Endothelial cell of umbilical vein (primary cell): ENCODE results near the gene CCL27. TPM values are rescaled to one million over a fixed set of nuclear protein-coding genes. Genes with fewer than 3 reads are reported as not detected.

ENCODE experiments used
- BruUV-seq: library from RNA; stranded (reverse); fragments of 400-500 nt; replicated peaks from 2 replicates; lab custom pipeline; 2021; lab: Mats Ljungman, UMichigan
- CTCF ChIA-PET: fragments of 300-600, 350-600 bp; sonication (Branson Sonifier 250); formaldehyde crosslinking; loops from one replicate; lab custom pipeline; 2021; ENCODE audit warnings: antibody characterized with exemption, inconsistent platforms; lab: Charles Lee
- POLR2A ChIA-PET: fragments of 300-600, 350-600 bp; sonication (Branson Sonifier 250); formaldehyde crosslinking; loops from one replicate; lab custom pipeline; 2021; ENCODE audit warnings: antibody characterized with exemption, inconsistent platforms; lab: Charles Lee
- DNase-seq: peaks from one replicate; pipeline ENCODE4 v3.0.0-alpha.2; 2011; ENCODE audit warnings: low read depth, low spot score
- FAIRE-seq: peaks from 2 replicates; lab custom pipeline; 2011; peaks lifted over from hg19 to GRCh38; lab: Jason Lieb, UNC
- H2AFZ ChIP-seq: 2 replicates; pipeline ENCODE4 v1.6.0; 2012; ENCODE audit warnings: low read depth, low read length, control low read depth, inconsistent platforms
- H3K27ac ChIP-seq: 2 replicates; pipeline ENCODE4 v1.5.1; 2011; ENCODE audit warnings: low read depth, mild to moderate bottlenecking, control low read depth, low read length, moderate library complexity; ENCODE audit not compliant: insufficient read depth
- H3K27me3 ChIP-seq, 2 experiments: 2 replicates each; pipeline versions ENCODE4 v1.6.0 to v1.6.1; 2011; ENCODE audit warnings: low read length in 2 of 2, mixed read lengths in 1 of 2; ENCODE audit not compliant: control insufficient read depth in 2 of 2, insufficient read depth in 2 of 2
- H3K36me3 ChIP-seq, 2 experiments: 2 replicates in 1 of 2; 3 replicates in 1 of 2; pipeline ENCODE4 v1.5.1; 2011; ENCODE audit warnings: low read length in 2 of 2, mild to moderate bottlenecking in 1 of 2, moderate library complexity in 1 of 2; ENCODE audit not compliant: control insufficient read depth in 2 of 2, insufficient read depth in 2 of 2; ENCODE audit errors: extremely low read depth in 1 of 2
- H3K4me1 ChIP-seq: 3 replicates; pipeline ENCODE4 v1.5.1; 2011; ENCODE audit warnings: mild to moderate bottlenecking, low read length; ENCODE audit not compliant: control insufficient read depth, insufficient read depth; ENCODE audit errors: extremely low read depth
- H3K4me2 ChIP-seq: 2 replicates; pipeline ENCODE4 v1.6.1; 2011; ENCODE audit warnings: low read length, control low read depth, mixed read lengths; ENCODE audit not compliant: insufficient read depth
- H3K4me3 ChIP-seq, 3 experiments: fragments of 200-600 bp in 1 of 3; sonication (generic), shearing (Covaris generic) in 1 of 3; replicated peaks in 1 of 3; 2 replicates each; pipeline ENCODE4 v1.5.1; 2011 to 2016; ENCODE audit warnings: control low read depth in 3 of 3, low read length in 3 of 3, mild to moderate bottlenecking in 2 of 3, inconsistent platforms in 1 of 3, low read depth in 1 of 3, moderate library complexity in 1 of 3; ENCODE audit not compliant: insufficient read depth in 1 of 3
- H3K79me2 ChIP-seq: 2 replicates; pipeline ENCODE4 v1.6.0; 2012; ENCODE audit warnings: low read length, inconsistent platforms; ENCODE audit not compliant: control insufficient read depth, insufficient read depth
- H3K9ac ChIP-seq: replicated peaks from 2 replicates; pipeline ENCODE3; 2011; ENCODE audit warnings: low read length, control low read depth; ENCODE audit not compliant: insufficient read depth; ENCODE audit errors: extremely low read depth
- H3K9me1 ChIP-seq: replicated peaks from 3 replicates; pipeline ENCODE4 v1.6.0; 2011; ENCODE audit warnings: mild to moderate bottlenecking, low read length; ENCODE audit not compliant: control insufficient read depth, insufficient read depth; ENCODE audit errors: extremely low read depth
- H3K9me3 ChIP-seq: replicated peaks from 2 replicates; pipeline ENCODE4 v1.5.1; 2012; ENCODE audit warnings: low read length, inconsistent platforms; ENCODE audit not compliant: control insufficient read depth, insufficient read depth
- H4K20me1 ChIP-seq: replicated peaks from 2 replicates; pipeline ENCODE3; 2011; ENCODE audit warnings: mild to moderate bottlenecking, low read length; ENCODE audit not compliant: control insufficient read depth, insufficient read depth; ENCODE audit errors: extremely low read depth
- EZH2 ChIP-seq: IDR thresholded peaks from 2 replicates; pipeline ENCODE4 v1.6.1; 2012; ENCODE audit warnings: borderline replicate concordance, low read depth, mild to moderate bottlenecking, moderate library complexity, low read length, inconsistent platforms; ENCODE audit not compliant: severe bottlenecking
- FOS ChIP-seq: IDR thresholded peaks from 2 replicates; pipeline ENCODE4 v1.6.1; 2011; ENCODE audit warnings: mild to moderate bottlenecking, low read length, moderate library complexity, borderline replicate concordance; ENCODE audit not compliant: insufficient read depth
- GATA2 ChIP-seq: IDR thresholded peaks from 2 replicates; pipeline ENCODE4 v1.7.0; 2011; ENCODE audit warnings: low read depth, mild to moderate bottlenecking, moderate library complexity, mixed read lengths, low read length; ENCODE audit not compliant: insufficient read length, insufficient read depth
- JUN ChIP-seq: IDR thresholded peaks from 2 replicates; pipeline ENCODE4 v1.6.1; 2011; ENCODE audit warnings: borderline replicate concordance, low read depth; ENCODE audit not compliant: insufficient read length, insufficient read depth
- MYC ChIP-seq: IDR thresholded peaks from one replicate; pipeline ENCODE4 v1.6.1; 2011; ENCODE audit warnings: mild to moderate bottlenecking, low read depth, low read length
- POLR2A ChIP-seq: IDR thresholded peaks from 2 replicates; pipeline ENCODE4 v1.6.1; 2012; ENCODE audit warnings: low read depth, mild to moderate bottlenecking, control low read depth, low read length
- POLR2AphosphoS5 ChIP-seq: IDR thresholded peaks from 2 replicates; pipeline ENCODE4 v1.6.1; 2012; ENCODE audit warnings: low read depth, mild to moderate bottlenecking, control low read depth, low read length, moderate library complexity; ENCODE audit not compliant: insufficient read depth
- dilution Hi-C: fragments of 300-500 bp; cut with MboI; formaldehyde crosslinking; loops from one replicate; pipeline ENCODE4 v1.15.0; 2019; ENCODE audit warnings: low sequenced_read_pairs; ENCODE audit not compliant: extremely low pct_ligation_motif_present
- intact Hi-C: fragments of 100-400 bp; cut with micrococcal nuclease; formaldehyde crosslinking; loops from one replicate; pipeline ENCODE4 v1.10.0; 2022
- polyA plus RNA-seq, 4 experiments: library from polyadenylated mRNA; depleted of rRNA in 3 of 4; stranded (reverse) in 3 of 4; unstranded in 1 of 4; fragments of >200 nt; gene quantifications; 2 replicates each; pipeline versions ENCODE4 v1.2.1 to v1.2.3, GENCODE V29; 2011 to 2012; ENCODE audit warnings: missing spikeins in 1 of 4
- total RNA-seq: library from RNA; stranded (reverse); gene quantifications from 2 replicates; pipeline ENCODE4 v1.2.3, GENCODE V29; 2021
- TF ChIP-seq, protein P1 (sequence below): IDR thresholded peaks from 2 replicates; pipeline ENCODE4 v1.6.1; 2011; ENCODE audit not compliant: insufficient read depth, insufficient read length
- TF ChIP-seq, protein P2 (sequence below), 2 donors: IDR thresholded peaks; 1 replicate in 1 of 2; 2 replicates in 1 of 2; pipeline ENCODE4 v1.5.1; 2011; ENCODE audit warnings: low read length in 2 of 2, mild to moderate bottlenecking in 2 of 2, moderate library complexity in 2 of 2, control low read depth in 1 of 2, inconsistent platforms in 1 of 2, low read depth in 1 of 2; ENCODE audit not compliant: insufficient read depth in 1 of 2; ENCODE audit errors: extremely low read depth in 1 of 2

Gene CCL27
- total and polyA plus RNA-seq, 2 donors (not counting 3 experiments of a cell fraction or from before 2014, with no cell fraction given) = not detected

DNA sequence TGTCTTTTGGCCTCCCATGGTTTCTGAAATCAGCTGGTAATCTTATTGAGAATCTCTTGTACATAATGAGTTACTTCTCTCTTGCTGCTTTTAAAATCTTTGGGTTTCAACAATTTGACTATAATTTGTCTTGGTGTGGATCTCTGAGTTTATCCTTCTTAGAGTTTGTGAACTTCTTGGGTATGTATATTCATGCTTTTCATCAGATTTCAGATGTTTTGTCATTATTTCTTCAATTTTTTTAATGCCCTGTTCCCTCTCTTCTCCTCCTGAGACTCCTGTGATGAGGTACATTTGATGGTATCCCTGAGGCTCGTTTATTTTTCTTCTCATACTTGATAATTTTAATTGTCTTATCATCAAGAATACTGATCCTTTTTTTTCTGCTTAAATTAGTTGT, 49.7 kb upstream of the CCL27 start:
- dilution Hi-C loops (no loop called here), intact Hi-C loops (no loop called here)
- no peak for DNase-seq
- no peak overlapping the region for H3K4me2 ChIP-seq
- no peaks in the 10 kb centered on the region for H4K20me1 ChIP-seq
- CTCF ChIA-PET = interaction anchor here (5.0 kb wide), 1 partner anchor 10 kb away, joined by 26 read pairs; no protein-coding TSS in a partner anchor
- no peaks in the 10 kb centered on the region for H3K4me1 ChIP-seq
- H2AFZ ChIP-seq = no peak overlapping the region
- H3K9ac ChIP-seq = no peak overlapping the region
- H3K9me3 ChIP-seq = no peaks in the 10 kb centered on the region
- H3K79me2 ChIP-seq = no peaks in the 10 kb centered on the region
- POLR2A ChIA-PET = no interaction called here
- no TSS peak for BruUV-seq
- no peak overlapping the region for H3K4me3 ChIP-seq
- H3K9me1 ChIP-seq = no peaks in the 10 kb centered on the region
- H3K27ac ChIP-seq = no peak overlapping the region
- no peak for TF ChIP-seq FOS
- TF ChIP-seq POLR2A = no peak
- no peak for TF ChIP-seq POLR2AphosphoS5
- TF ChIP-seq, protein P1, sequence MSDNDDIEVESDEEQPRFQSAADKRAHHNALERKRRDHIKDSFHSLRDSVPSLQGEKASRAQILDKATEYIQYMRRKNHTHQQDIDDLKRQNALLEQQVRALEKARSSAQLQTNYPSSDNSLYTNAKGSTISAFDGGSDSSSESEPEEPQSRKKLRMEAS = no peak
- no peak for TF ChIP-seq GATA2
- TF ChIP-seq MYC = no peak
- no peak for TF ChIP-seq EZH2
- TF ChIP-seq JUN = no peak
- TF ChIP-seq, protein P2, sequence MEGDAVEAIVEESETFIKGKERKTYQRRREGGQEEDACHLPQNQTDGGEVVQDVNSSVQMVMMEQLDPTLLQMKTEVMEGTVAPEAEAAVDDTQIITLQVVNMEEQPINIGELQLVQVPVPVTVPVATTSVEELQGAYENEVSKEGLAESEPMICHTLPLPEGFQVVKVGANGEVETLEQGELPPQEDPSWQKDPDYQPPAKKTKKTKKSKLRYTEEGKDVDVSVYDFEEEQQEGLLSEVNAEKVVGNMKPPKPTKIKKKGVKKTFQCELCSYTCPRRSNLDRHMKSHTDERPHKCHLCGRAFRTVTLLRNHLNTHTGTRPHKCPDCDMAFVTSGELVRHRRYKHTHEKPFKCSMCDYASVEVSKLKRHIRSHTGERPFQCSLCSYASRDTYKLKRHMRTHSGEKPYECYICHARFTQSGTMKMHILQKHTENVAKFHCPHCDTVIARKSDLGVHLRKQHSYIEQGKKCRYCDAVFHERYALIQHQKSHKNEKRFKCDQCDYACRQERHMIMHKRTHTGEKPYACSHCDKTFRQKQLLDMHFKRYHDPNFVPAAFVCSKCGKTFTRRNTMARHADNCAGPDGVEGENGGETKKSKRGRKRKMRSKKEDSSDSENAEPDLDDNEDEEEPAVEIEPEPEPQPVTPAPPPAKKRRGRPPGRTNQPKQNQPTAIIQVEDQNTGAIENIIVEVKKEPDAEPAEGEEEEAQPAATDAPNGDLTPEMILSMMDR (IDR thresholded peaks at IDR 0.05; ENCODE audit: extremely low read depth in 1 of 2, insufficient read depth in 1 of 2, low read depth in 1 of 2, low read length in 2 of 2) = no peak
- no peak for FAIRE-seq
- no peaks in the 10 kb centered on the region for H3K36me3 ChIP-seq
- H3K27me3 ChIP-seq = peaks cover 17 to 22% of the 10 kb centered on the region in 2 experiments
